ENCODE data around the gene KIF5A. TPM values are rescaled to one million over a fixed set of nuclear protein-coding genes. Genes with fewer than 3 reads are reported as not detected.

KIF5A gene
- total and polyA plus RNA-seq, 2 of the 13 experiments (the other 11 are each of a cell fraction or from before 2014, with no cell fraction given), result 1.6 to 11.9 TPM

GRCh38 chr12:57568838-57569237 is 19.0 kb downstream of the KIF5A start:
- Histone ChIP-seq H3K9ac (ENCODE audit: insufficient read depth, low read depth, low read length) (no peak overlapping the region), H3K4me1 (ENCODE audit: insufficient read depth, low read length) (no peaks in the 10 kb centered on the region), H3K9me3 (ENCODE audit: low read length) (no peaks in the 10 kb centered on the region), H2AFZ (ENCODE audit: low read length) (no peak overlapping the region), H3K4me3 (replicated peaks in 1 of 3; ENCODE audit: insufficient read depth in 1 of 3, low read depth in 2 of 3, low read length in 3 of 3) (no peak overlapping the region), H4K20me1 (ENCODE audit: insufficient read depth, low read length) (no peaks in the 10 kb centered on the region), H3K27ac (ENCODE audit: extremely low read length, insufficient read depth, low read length) (no peak overlapping the region), H3K79me2 (ENCODE audit: insufficient read depth, low read length) (no peaks in the 10 kb centered on the region), H3K36me3 (replicated peaks in 1 of 2; ENCODE audit: control insufficient read depth in 1 of 2, insufficient read depth in 2 of 2, low read length in 2 of 2) (no peaks in the 10 kb centered on the region; a peak in 1 of 5 replicates), H3K4me2 (ENCODE audit: low read depth, low read length) (no peak overlapping the region), H3K27me3 (ENCODE audit: control insufficient read depth in 1 of 2, insufficient read depth in 2 of 2, low read length in 2 of 2) (no peaks in the 10 kb centered on the region)
- CTCF ChIA-PET (ENCODE audit: low intra/inter-chr PET ratio, low total read pairs), result no interaction called here
- TF ChIP-seq HNF4A (CRISPR knock-in tag; IDR thresholded peaks at IDR 0.05), result no peak
- no peak for TF ChIP-seq ZNF83 (CRISPR knock-in tag; IDR thresholded peaks at IDR 0.05; ENCODE audit: borderline replicate concordance)
- TF ChIP-seq ATF4 (CRISPR knock-in tag; IDR thresholded peaks at IDR 0.05), result no peak
- TF ChIP-seq NBN (conservative IDR thresholded peaks at IDR 0.05), result no peak
- TF ChIP-seq MTERF4 (CRISPR knock-in tag; IDR thresholded peaks at IDR 0.05), result no peak
- no peak for TF ChIP-seq ZNF292 (CRISPR knock-in tag; IDR thresholded peaks at IDR 0.05; ENCODE audit: borderline replicate concordance, low read depth)
- no peak for TF ChIP-seq ZFP91 (CRISPR knock-in tag; IDR thresholded peaks at IDR 0.05; ENCODE audit: borderline replicate concordance)
- TF ChIP-seq NCOA1 (CRISPR knock-in tag; IDR thresholded peaks at IDR 0.05), result no peak
- TF ChIP-seq ZFP36 (IDR thresholded peaks at IDR 0.05; ENCODE audit: borderline replicate concordance, low read depth, low read length, partially characterized antibody), result no peak
- FAIRE-seq (no peak), DNase-seq (ENCODE audit: low spot score) (no peak), ATAC-seq (no peak)
- POLR2A ChIA-PET, result no interaction called here
- BruUV-seq (replicated peaks), result no TSS peak
- in situ Hi-C loops (cut with HindIII; ENCODE audit: extremely low pct_ligation_motif_present, low pct_unique_long_range_greater_than_20kb) (no loop called here), intact Hi-C loops (cut with micrococcal nuclease; ENCODE audit: unreplicated experiment) (no loop called here)
- 68% methylated on average over 6 of the region's 6 CpGs for WGBS (ENCODE audit: low lambda C conversion rate)
